ENCODE measurements around the gene DUSP21.

- TF ChIP-seq EZH2 (IDR thresholded peaks at IDR 0.05) (no peak), POLR2AphosphoS5 (IDR thresholded peaks at IDR 0.05; ENCODE audit: borderline replicate concordance, low read depth, low read length) (no peak)
These were observed 1.1 kb upstream of the DUSP21 start for GRCh38 chrX:44842550-44843317.

All from SK-N-MC (cell line).